Measurements from ENCODE around the gene GLIS1. TPM values are rescaled to one million over a fixed set of nuclear protein-coding genes. Genes with fewer than 3 reads are reported as not detected.

The GLIS1 gene
- total RNA-seq, 1 experiment from 2014 or later = 0.13 TPM

GRCh38 chr1:53483656-53484055 is 255.3 kb downstream of the GLIS1 start:
- no TSS peak for BruUV-seq (replicated peaks)
- no peaks in the 10 kb centered on the region for H3K4me1 ChIP-seq (ENCODE audit: insufficient read depth, low read length, poor library complexity, severe bottlenecking)
- POLR2A ChIA-PET (ENCODE audit: low non-redundant PET) = no interaction called here
- no peaks in the 10 kb centered on the region for H3K36me3 ChIP-seq (ENCODE audit: insufficient read depth, low read length, poor library complexity, severe bottlenecking)
- no peaks in the 10 kb centered on the region for H3K27me3 ChIP-seq (replicated peaks; ENCODE audit: insufficient read depth, low read depth, low read length, poor library complexity)
- H3K9me3 ChIP-seq (ENCODE audit: low read depth, low read length, poor library complexity, severe bottlenecking) = no peaks in the 10 kb centered on the region
- H3K27ac ChIP-seq (ENCODE audit: low read depth, low read length, poor library complexity, severe bottlenecking) = no peak overlapping the region
- intact Hi-C loops (cut with micrococcal nuclease; ENCODE audit: unreplicated experiment) = loop anchor here (2.0 kb wide), 1 partner anchor 271 kb away; no protein-coding TSS in a partner anchor
- no peak for TF ChIP-seq EZH2 (IDR thresholded peaks at IDR 0.05; ENCODE audit: borderline replicate concordance, low read depth, low read length, poor library complexity, severe bottlenecking)
- no peak for TF ChIP-seq CTCF (conservative IDR thresholded peaks at IDR 0.05; ENCODE audit: low read depth, low read length)
- CTCF ChIA-PET = no interaction called here
- DNase-seq (ENCODE audit: low spot score) = no peak
- H3K4me3 ChIP-seq (ENCODE audit: low read depth, low read length, poor library complexity, severe bottlenecking) = no peak overlapping the region

GRCh38 chr1:53483170-53483569 is 255.8 kb downstream of the GLIS1 start:
- CTCF ChIA-PET = no interaction called here
- TF ChIP-seq EZH2 (IDR thresholded peaks at IDR 0.05; ENCODE audit: borderline replicate concordance, low read depth, low read length, poor library complexity, severe bottlenecking) (no peak), CTCF (conservative IDR thresholded peaks at IDR 0.05; ENCODE audit: low read depth, low read length) (no peak)
- no peak overlapping the region for H3K27ac ChIP-seq (ENCODE audit: low read depth, low read length, poor library complexity, severe bottlenecking)
- no peaks in the 10 kb centered on the region for H3K9me3 ChIP-seq (ENCODE audit: low read depth, low read length, poor library complexity, severe bottlenecking)
- H3K4me3 ChIP-seq (ENCODE audit: low read depth, low read length, poor library complexity, severe bottlenecking) = no peak overlapping the region
- no peak for DNase-seq (ENCODE audit: low spot score)
- intact Hi-C loops (cut with micrococcal nuclease; ENCODE audit: unreplicated experiment) = no loop called here
- no peaks in the 10 kb centered on the region for H3K4me1 ChIP-seq (ENCODE audit: insufficient read depth, low read length, poor library complexity, severe bottlenecking)
- no peaks in the 10 kb centered on the region for H3K36me3 ChIP-seq (ENCODE audit: insufficient read depth, low read length, poor library complexity, severe bottlenecking)
- H3K27me3 ChIP-seq (replicated peaks; ENCODE audit: insufficient read depth, low read depth, low read length, poor library complexity) = no peaks in the 10 kb centered on the region
- BruUV-seq (replicated peaks) = no TSS peak
- POLR2A ChIA-PET (ENCODE audit: low non-redundant PET) = no interaction called here

- Histone ChIP-seq H3K4me3 (ENCODE audit: low read depth, low read length, poor library complexity, severe bottlenecking) (no peak overlapping the region), H3K36me3 (ENCODE audit: insufficient read depth, low read length, poor library complexity, severe bottlenecking) (no peaks in the 10 kb centered on the region), H3K27me3 (replicated peaks; ENCODE audit: insufficient read depth, low read depth, low read length, poor library complexity) (no peaks in the 10 kb centered on the region), H3K27ac (ENCODE audit: low read depth, low read length, poor library complexity, severe bottlenecking) (no peak overlapping the region), H3K4me1 (ENCODE audit: insufficient read depth, low read length, poor library complexity, severe bottlenecking) (no peaks in the 10 kb centered on the region), H3K9me3 (ENCODE audit: low read depth, low read length, poor library complexity, severe bottlenecking) (no peaks in the 10 kb centered on the region)
- TF ChIP-seq EZH2 (IDR thresholded peaks at IDR 0.05; ENCODE audit: borderline replicate concordance, low read depth, low read length, poor library complexity, severe bottlenecking) = no peak
- no peak for TF ChIP-seq CTCF (conservative IDR thresholded peaks at IDR 0.05; ENCODE audit: low read depth, low read length)
- DNase-seq (ENCODE audit: low spot score) = no peak
- ChIA-PET POLR2A (ENCODE audit: low non-redundant PET) (no interaction called here), CTCF (no interaction called here)
- intact Hi-C loops (cut with micrococcal nuclease; ENCODE audit: unreplicated experiment) = no loop called here
- BruUV-seq (replicated peaks) = no TSS peak
Measured at GRCh38 chr1:53482441-53483153, 256.4 kb downstream of the GLIS1 start.

All from A673 (cell line).